PC-9 (cell line): ENCODE measurements around the gene TFE3.

Source experiments
- EZH2 ChIP-seq: fragments of 200-600 bp; sonication (generic); IDR thresholded peaks from 2 replicates; pipeline ENCODE4 v1.8.0; 2017; ENCODE audit warnings: antibody characterized with exemption, low read depth
- TF ChIP-seq, protein P1 (sequence below): fragments of 200-600 bp; sonication (generic); conservative IDR thresholded peaks from 2 replicates; pipeline ENCODE4 v1.6.1; 2017; ENCODE audit warnings: mixed run types, antibody characterized with exemption, mild to moderate bottlenecking, moderate library complexity

- TF ChIP-seq, protein P1, sequence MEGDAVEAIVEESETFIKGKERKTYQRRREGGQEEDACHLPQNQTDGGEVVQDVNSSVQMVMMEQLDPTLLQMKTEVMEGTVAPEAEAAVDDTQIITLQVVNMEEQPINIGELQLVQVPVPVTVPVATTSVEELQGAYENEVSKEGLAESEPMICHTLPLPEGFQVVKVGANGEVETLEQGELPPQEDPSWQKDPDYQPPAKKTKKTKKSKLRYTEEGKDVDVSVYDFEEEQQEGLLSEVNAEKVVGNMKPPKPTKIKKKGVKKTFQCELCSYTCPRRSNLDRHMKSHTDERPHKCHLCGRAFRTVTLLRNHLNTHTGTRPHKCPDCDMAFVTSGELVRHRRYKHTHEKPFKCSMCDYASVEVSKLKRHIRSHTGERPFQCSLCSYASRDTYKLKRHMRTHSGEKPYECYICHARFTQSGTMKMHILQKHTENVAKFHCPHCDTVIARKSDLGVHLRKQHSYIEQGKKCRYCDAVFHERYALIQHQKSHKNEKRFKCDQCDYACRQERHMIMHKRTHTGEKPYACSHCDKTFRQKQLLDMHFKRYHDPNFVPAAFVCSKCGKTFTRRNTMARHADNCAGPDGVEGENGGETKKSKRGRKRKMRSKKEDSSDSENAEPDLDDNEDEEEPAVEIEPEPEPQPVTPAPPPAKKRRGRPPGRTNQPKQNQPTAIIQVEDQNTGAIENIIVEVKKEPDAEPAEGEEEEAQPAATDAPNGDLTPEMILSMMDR: no peak
- no peak for TF ChIP-seq EZH2
Measured at GRCh38 chrX:49053223-49054072, 10.3 kb upstream of the TFE3 start.
